ENCODE measurements around the gene SUN2. TPM values are rescaled to one million over a fixed set of nuclear protein-coding genes. Genes with fewer than 3 reads are reported as not detected.
A peak's percentile ranks its signal among the peaks of the same experiment; 100 is the strongest.

Gene SUN2
- polyA plus RNA-seq, 3 donors, result 95.8 to 159 (median 97.8) TPM

DNA sequence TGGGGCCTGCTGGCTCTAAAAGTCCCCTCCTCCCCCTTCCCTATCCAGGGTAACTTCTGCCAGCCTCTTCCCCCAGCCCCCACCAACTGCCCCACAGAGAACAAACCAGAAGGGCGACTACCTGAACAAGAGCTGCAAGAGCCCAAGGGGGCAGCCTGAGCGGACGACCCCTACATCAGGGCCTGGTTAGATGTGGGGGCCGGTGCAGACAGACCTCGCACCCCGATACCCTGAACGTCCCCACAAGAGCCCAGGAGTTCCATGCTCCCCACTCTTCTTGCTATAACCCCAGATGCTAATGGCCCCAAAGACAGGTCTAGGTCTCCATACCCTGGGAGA, 20.7 kb downstream of the SUN2 start:
- no peak overlapping the region for H3K4me3 Mint-ChIP-seq
- Histone ChIP-seq H3K4me3 (replicated peaks in 1 of 3; ENCODE audit: low read depth in 2 of 3, low read length in 3 of 3) (no peak overlapping the region), H3K27ac (ENCODE audit: low read depth in 1 of 2, low read length in 2 of 2) (peak overlapping the region in 1 of 2 donors; percentile 23), H3K9me3 (replicated peaks in 1 of 2; ENCODE audit: control insufficient read depth in 1 of 2, insufficient read depth in 1 of 2, low read length in 2 of 2) (no peaks in the 10 kb centered on the region), H3K27me3 (ENCODE audit: control insufficient read depth in 2 of 2, insufficient read depth in 2 of 2, low read length in 2 of 2) (no peaks in the 10 kb centered on the region), H2AFZ (ENCODE audit: insufficient read depth, low read depth, low read length, poor library complexity, severe bottlenecking) (no peak overlapping the region), H3K4me2 (replicated peaks; ENCODE audit: extremely low read depth, low read length, poor library complexity, severe bottlenecking) (no peak overlapping the region), H3K36me3 (replicated peaks in 1 of 2; ENCODE audit: control insufficient read depth in 1 of 2, insufficient read depth in 2 of 2, low read length in 2 of 2) (peaks cover 77 to 91% of the 10 kb centered on the region in 2 donors), H3K9ac (ENCODE audit: insufficient read depth, low read length, poor library complexity, severe bottlenecking) (no peak overlapping the region), H3K79me2 (ENCODE audit: insufficient read depth, low read length) (peaks cover 17% of the 10 kb centered on the region), H4K20me1 (ENCODE audit: insufficient read depth, low read length) (peaks cover 100% of the 10 kb centered on the region), H3K4me1 (ENCODE audit: control insufficient read depth in 1 of 2, insufficient read depth in 2 of 2, low read length in 2 of 2) (no peaks in the 10 kb centered on the region)
- peak overlapping the region in 5 of 7 donors; percentile 26 to 69 (median 64) for H3K27ac Mint-ChIP-seq
- peaks cover 8% of the 10 kb centered on the region for H3K4me1 Mint-ChIP-seq
- DNase-seq, result no peak
- intact Hi-C loops (cut with micrococcal nuclease), result no loop called here
- 98% methylated on average over 7 of the region's 7 CpGs for WGBS (ENCODE audit: insufficient coverage)
- H3K9me3 Mint-ChIP-seq, result no peaks in the 10 kb centered on the region
- TF ChIP-seq, protein P1, sequence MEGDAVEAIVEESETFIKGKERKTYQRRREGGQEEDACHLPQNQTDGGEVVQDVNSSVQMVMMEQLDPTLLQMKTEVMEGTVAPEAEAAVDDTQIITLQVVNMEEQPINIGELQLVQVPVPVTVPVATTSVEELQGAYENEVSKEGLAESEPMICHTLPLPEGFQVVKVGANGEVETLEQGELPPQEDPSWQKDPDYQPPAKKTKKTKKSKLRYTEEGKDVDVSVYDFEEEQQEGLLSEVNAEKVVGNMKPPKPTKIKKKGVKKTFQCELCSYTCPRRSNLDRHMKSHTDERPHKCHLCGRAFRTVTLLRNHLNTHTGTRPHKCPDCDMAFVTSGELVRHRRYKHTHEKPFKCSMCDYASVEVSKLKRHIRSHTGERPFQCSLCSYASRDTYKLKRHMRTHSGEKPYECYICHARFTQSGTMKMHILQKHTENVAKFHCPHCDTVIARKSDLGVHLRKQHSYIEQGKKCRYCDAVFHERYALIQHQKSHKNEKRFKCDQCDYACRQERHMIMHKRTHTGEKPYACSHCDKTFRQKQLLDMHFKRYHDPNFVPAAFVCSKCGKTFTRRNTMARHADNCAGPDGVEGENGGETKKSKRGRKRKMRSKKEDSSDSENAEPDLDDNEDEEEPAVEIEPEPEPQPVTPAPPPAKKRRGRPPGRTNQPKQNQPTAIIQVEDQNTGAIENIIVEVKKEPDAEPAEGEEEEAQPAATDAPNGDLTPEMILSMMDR (IDR thresholded peaks at IDR 0.05), result no peak
- H3K36me3 Mint-ChIP-seq, result peaks cover 73 to 87% of the 10 kb centered on the region in 2 donors
- H3K27me3 Mint-ChIP-seq (ENCODE audit: low read depth in 3 of 3), result peaks cover 0 to 3% (median 0%) of the 10 kb centered on the region in 3 donors

DNA sequence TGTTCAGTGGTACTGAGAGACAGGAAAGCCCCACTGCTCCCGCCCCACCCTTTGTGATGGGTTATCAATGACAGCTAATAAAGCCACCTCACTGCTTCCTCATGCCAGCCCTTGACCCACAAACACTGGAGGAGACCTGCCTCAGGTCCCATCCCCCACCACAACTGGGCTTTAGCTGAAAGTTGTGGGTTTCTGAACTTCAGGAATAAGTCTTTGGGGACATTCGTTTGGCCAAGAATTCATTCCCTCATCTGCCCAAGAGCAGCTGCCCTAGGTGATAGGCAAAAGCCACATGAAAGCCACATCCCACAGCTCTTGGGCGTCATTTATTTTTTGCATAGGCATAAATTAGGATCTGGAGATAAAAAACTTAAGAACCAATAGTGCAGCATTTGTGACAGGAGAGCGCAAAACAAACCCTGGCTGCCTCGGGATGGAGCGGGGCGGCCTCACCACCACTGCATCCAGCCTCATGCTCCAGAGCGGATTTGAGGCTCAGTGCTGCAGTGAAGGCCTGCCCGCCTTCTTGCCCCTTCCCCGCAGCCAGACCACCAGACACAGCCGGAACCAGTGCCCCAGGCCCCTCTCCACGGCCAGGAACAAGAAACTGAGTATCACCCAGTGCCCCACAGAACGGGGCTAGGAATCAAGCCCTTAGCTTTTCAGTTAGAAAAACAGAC, 21.2 kb downstream of the SUN2 start:
- no peaks in the 10 kb centered on the region for H3K4me1 ChIP-seq (ENCODE audit: control insufficient read depth in 1 of 2, insufficient read depth in 2 of 2, low read length in 2 of 2)
- H3K4me1 Mint-ChIP-seq, result peaks cover 8% of the 10 kb centered on the region

More for the DNA sequence above, 21.2 kb downstream of the SUN2 start:
- Histone ChIP-seq H3K79me2 (ENCODE audit: insufficient read depth, low read length) (peaks cover 11% of the 10 kb centered on the region), H2AFZ (ENCODE audit: insufficient read depth, low read depth, low read length, poor library complexity, severe bottlenecking) (no peak overlapping the region), H4K20me1 (ENCODE audit: insufficient read depth, low read length) (peaks cover 100% of the 10 kb centered on the region), H3K27ac (ENCODE audit: low read depth in 1 of 2, low read length in 2 of 2) (peak overlapping the region; percentile 29 to 45), H3K27me3 (ENCODE audit: control insufficient read depth in 2 of 2, insufficient read depth in 2 of 2, low read length in 2 of 2) (no peaks in the 10 kb centered on the region), H3K9ac (ENCODE audit: insufficient read depth, low read length, poor library complexity, severe bottlenecking) (no peak overlapping the region), H3K9me3 (replicated peaks in 1 of 2; ENCODE audit: control insufficient read depth in 1 of 2, insufficient read depth in 1 of 2, low read length in 2 of 2) (no peaks in the 10 kb centered on the region), H3K36me3 (replicated peaks in 1 of 2; ENCODE audit: control insufficient read depth in 1 of 2, insufficient read depth in 2 of 2, low read length in 2 of 2) (peaks cover 77 to 91% of the 10 kb centered on the region in 2 donors), H3K4me2 (replicated peaks; ENCODE audit: extremely low read depth, low read length, poor library complexity, severe bottlenecking) (no peak overlapping the region), H3K4me3 (replicated peaks in 1 of 3; ENCODE audit: low read depth in 2 of 3, low read length in 3 of 3) (no peak overlapping the region)
- peaks cover 72 to 87% of the 10 kb centered on the region in 2 donors for H3K36me3 Mint-ChIP-seq
- intact Hi-C loops (cut with micrococcal nuclease), result no loop called here
- H3K9me3 Mint-ChIP-seq, result no peaks in the 10 kb centered on the region
- WGBS (ENCODE audit: insufficient coverage), result 88% methylated on average over 11 of the region's 13 CpGs
- DNase-seq, result no peak
- TF ChIP-seq, protein P1 (IDR thresholded peaks at IDR 0.05), result no peak
- H3K4me3 Mint-ChIP-seq, result no peak overlapping the region
- peaks cover 0 to 3% (median 0%) of the 10 kb centered on the region in 3 donors for H3K27me3 Mint-ChIP-seq (ENCODE audit: low read depth in 3 of 3)
- peak overlapping the region in 6 of 7 donors; percentile 58 to 80 (median 68) for H3K27ac Mint-ChIP-seq
